ENCODE results near the gene INHBE.
A peak's percentile ranks its signal among the peaks of the same experiment; 100 is the strongest.
"Not testable (repeated sequence)": the region's sequence is repeated elsewhere in the genome, so short reads cannot be mapped to it uniquely, and the experiment has no call there.

Gene INHBE

DNA sequence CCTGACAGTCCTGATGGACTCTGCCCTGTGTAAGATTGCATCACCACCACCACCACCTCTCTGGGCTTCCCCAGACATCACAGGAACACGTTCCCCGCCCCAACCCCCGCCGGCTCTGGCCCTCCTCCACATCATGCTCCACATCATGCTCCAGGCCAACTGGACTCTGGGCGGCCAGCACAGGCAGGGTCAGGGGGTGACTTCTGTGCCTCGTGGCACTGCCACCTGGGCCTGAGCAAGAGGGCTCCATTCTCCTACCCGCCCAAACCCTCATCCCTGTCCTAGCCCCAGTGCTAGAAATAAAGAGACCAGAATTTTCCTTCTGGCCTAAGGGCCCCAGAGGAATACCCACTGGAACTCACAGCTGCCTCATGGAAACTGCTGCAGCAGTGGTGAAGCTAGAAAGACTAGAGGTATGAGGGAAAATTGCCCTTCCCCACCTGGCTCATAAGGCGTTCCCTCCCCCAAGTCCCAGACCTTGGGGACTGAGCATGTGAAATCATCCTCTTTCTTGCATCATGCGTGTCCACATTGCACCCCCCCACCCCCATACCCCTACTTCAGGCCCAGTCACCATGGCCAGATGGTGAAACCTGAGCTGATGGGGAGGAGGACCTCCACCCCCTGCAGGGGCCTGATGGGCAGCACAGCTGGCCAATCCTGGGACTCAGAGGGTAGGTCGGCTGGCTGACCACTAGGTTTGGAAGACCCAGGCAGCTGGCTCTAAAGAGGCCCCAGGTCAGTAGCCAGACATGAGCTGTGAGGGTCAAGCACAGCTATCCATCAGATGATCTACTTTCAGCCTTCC is at the start of gene INHBE:
TSS of gene INHBE (plus strand) at position 742 of the 808 bp plus-strand sequence. CDS start 230 bp downstream, outside the sequence.
- DNase-seq (ENCODE audit: low spot score): no peak

DNA sequence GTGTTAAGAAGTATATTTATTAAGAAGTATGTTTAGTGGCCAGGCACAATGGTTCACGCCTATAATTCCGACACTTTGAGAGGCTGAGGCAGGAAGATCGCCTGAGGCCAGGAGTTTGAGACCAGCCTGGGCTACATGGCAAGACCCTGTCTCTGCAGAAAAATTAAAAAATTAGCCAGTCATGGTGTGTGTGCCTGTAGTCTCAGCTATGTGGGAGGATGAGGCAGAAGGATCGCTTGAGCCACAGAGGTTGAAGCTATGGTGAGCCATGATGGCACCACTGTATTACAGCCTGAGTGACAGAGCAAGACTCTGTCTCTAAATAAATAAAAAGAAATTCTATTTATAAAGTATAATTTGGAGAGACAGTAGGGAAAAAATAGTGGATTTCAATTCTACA is 44.6 kb upstream of the INHBE start:
- DNase-seq (ENCODE audit: low spot score): no peak

DNA sequence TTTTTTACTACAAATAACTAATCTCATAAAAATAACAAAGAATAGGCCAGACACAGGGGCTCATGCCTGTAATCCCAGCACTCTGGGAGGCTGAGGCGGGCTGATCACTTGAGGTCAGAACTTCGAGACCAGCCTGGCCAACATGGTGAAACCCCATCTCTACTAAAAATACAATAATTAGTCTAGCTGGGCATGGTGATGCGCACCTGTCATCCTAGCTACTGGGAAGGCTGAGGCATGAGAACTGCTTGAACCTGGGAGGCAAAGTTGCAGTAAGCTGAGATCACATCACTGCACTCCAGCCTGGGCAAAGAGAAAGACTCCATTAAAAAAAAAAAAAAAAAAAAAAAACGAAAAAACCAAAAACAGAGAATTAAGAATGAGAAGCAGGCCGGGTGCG is 40.9 kb upstream of the INHBE start:
- not testable (repeated sequence) for DNase-seq (ENCODE audit: low spot score)

DNA sequence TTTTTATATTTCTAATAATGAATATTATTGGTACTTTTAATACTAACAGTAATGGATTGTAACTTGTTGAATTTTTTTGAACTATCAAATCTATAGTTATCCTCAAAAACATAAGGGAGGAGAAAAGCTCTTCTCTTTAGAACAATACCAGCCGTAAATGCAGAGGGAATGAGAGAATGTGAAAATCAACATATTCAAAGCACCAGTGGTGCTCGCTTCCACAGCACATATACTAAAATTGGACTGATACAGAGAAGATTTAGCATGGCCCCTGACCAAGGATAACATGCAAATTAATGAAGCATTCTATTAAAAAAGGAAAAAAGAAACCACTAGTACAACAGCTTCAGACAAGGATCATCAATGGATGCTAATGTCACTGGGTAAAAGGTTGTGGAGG is 40.0 kb upstream of the INHBE start:
- no peak for DNase-seq (ENCODE audit: low spot score)

DNA sequence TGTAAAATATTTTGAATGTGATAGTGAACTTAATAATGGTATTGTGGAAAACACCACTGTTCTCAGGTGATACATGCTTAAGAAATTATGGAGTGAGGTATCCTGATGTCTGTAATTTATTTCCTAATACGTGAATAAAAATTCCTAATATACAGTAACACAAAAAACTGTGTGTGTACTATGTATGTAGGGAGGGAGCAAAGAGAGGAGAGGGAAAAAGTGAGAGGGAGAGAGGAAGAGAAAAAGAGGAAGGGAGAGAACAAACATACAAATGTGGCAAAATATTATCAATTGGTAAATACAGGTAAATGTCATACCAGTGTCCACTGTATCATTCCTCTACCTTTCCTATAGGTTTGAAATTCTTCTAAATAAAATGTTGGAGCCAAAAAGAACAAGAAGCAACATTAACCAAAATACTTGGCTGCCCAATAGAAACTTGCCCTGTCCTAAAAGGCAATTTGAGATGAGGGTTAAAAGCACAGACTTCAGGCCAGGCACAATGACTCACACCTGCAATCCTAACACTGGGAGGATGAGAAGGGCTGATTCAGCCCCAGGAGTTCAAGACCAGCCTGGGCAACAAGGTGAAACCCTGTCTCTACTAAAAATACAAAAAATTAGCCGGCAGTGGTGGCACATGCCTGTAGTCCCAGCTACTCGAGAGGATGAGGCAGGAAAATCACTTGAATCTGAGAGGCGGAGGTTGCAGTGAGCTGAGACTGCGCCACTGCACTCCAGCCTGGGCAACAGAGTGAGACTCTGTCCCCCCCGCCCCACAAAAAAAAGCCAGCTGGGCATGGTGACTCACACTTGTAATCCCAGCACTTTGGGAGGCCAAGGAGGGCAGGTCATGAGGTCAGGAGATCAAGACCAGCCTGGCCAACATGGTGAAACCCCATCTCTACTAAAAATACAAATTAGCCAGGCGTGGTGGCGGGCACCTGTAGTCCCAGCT is 38.8 kb upstream of the INHBE start:
- DNase-seq (ENCODE audit: low spot score): no peak

- DNase-seq (ENCODE audit: low spot score): no peak
Measured at GRCh38 chr12:57418255-57418654, 36.9 kb upstream of the INHBE start.

GRCh38 chr12:57419495-57419894 is 35.6 kb upstream of the INHBE start:
- DNase-seq (ENCODE audit: low spot score): no peak

GRCh38 chr12:57420482-57420881 is 34.6 kb upstream of the INHBE start:
- no peak for DNase-seq (ENCODE audit: low spot score)

DNA sequence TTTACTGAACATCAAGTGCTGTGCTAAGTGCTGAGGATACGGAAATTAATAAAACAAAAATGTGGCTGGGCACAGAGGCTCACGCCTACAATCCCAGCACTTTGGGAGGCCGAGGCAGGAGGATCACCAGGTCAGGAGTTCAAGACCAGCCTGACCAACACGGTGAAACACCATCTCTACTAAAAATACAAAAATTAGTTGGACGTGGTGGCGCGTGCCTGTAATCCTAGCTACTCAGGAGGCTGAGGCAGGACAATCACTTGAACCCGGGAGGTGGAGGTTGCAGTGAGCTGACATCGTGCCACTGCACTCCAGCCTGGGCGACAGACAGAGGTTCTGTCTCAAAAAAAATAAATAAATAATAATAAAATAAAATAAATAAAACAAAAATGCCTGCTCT is 28.2 kb upstream of the INHBE start:
- not testable (repeated sequence) for DNase-seq (ENCODE audit: low spot score)

- no peak for DNase-seq (ENCODE audit: low spot score)
Measured at GRCh38 chr12:57428965-57429364, 26.1 kb upstream of the INHBE start.

DNA sequence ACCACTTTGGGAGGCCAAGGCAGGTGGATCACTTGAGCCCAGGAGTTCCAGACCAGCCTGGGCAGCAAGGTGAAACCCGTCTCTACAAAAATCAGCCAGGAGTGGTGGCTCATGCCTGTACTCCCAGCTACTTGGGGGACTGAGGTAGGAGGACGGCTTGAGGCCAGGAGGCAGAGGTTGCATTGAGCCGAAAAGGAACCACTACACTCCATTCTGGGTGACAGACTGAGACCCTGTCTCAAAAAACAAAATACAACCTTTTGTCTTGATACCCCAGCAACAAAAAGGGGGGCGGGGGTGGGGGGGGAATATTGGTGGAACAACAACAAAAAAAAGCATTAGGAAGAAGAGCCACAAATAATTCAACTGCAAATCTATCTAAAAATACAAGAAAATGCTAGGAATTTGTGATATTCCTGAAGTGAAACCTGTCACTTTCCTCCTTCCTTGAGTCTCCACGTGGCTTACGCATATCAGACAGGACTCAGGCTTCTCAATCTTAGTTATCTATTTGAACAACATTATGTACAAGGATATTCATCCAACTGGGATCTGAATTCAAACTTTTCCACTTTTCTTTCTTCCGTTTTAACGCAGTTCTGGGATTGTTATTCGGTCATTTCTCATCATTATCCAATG is 25.5 kb upstream of the INHBE start:
- DNase-seq (ENCODE audit: low spot score): no peak

- DNase-seq (ENCODE audit: low spot score): peak; percentile 31
Measured at GRCh38 chr12:57430112-57430930, 24.8 kb upstream of the INHBE start.

- peak; percentile 95 for DNase-seq (ENCODE audit: low spot score)
Measured at GRCh38 chr12:57430931-57431566, 24.1 kb upstream of the INHBE start, which contains the start of gene R3HDM2. R3HDM2 (minus strand) TSS chr12:57431043; CDS start chr12:57310428, 120,615 bp downstream.

- DNase-seq (ENCODE audit: low spot score): no peak
Measured at GRCh38 chr12:57431654-57432188, 23.4 kb upstream of the INHBE start.

GRCh38 chr12:57433370-57433769 is 21.7 kb upstream of the INHBE start:
- no peak for DNase-seq (ENCODE audit: low spot score)

DNA sequence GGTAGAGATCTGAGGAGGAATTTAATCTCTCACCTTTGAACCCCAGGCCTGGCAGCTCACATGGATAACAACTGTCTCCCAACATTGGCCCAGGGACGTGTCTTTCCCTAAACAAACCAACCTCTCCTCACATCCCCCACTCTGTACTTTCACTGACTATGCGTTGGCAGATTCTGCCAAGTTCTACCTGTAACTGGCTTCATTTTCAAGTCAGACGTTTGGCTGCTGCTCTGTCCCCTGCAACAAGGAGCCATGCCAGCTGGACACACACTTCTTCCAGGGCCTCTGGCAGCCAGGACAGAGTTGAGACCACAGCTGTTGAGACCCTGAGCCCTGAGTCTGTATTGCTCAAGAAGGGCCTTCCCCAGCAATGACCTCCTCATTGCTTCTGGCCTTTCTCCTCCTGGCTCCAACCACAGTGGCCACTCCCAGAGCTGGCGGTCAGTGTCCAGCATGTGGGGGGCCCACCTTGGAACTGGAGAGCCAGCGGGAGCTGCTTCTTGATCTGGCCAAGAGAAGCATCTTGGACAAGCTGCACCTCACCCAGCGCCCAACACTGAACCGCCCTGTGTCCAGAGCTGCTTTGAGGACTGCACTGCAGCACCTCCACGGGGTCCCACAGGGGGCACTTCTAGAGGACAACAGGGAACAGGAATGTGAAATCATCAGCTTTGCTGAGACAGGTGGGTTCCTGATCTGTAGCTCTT is 20.4 kb upstream of the INHBE start, which contains the start of gene INHBC:
TSS of gene INHBC (plus strand) at position 268 of the 707 bp plus-strand sequence. CDS start at position 371, 103 bp downstream.
- no peak for DNase-seq (ENCODE audit: low spot score)

- no peak for DNase-seq (ENCODE audit: low spot score)
Measured at GRCh38 chr12:57435293-57435692, 19.8 kb upstream of the INHBE start.

DNA sequence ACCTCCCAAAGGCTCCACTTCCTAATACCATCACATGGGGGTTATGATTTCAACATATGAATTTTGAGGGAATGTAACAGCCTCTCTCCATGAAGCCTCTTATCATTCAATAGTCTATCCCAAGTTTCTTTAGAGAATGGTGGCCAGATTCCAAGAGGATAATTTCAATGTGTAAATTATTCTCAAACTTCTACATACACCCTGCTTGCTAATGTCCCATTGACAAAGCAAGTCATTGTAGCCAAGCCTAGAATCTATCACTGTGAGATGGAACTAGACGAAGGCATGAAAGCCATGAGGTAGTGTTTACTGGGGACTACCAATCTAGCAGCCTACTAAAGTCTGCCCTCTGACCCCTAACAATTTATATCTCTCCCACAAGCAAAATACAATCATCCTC is 16.7 kb upstream of the INHBE start:
- no peak for DNase-seq (ENCODE audit: low spot score)

- DNase-seq (ENCODE audit: low spot score): no peak
Measured at GRCh38 chr12:57439762-57440266, 15.3 kb upstream of the INHBE start.

DNA sequence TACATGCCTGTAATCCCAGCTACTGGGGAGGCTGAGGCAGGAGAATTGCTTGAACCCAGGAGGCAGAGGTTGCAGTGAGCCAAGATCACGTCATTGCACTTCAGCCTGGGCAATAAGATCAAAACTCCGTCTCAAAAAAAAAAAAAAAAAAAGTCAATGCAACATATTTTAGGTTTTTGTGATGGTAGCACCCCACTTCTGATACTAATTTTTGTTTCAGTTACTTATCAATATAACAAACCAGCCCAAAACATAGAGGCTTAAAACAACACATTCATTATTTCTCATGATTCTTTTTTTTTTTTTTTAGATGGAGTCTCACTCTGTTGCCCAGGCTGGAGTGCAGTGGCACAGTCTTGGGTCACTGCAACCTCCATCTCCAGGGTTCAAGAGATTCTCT is 13.7 kb upstream of the INHBE start:
- not testable (repeated sequence) for DNase-seq (ENCODE audit: low spot score)
